Measurements from ENCODE around the gene HNRNPL. TPM values are rescaled to one million over a fixed set of nuclear protein-coding genes. Genes with fewer than 3 reads are reported as not detected.
A peak's percentile ranks its signal among the peaks of the same experiment; 100 is the strongest.

Gene HNRNPL
- total RNA-seq, 4 donors from 2014 or later, result 88.3 to 172 (median 126) TPM

- Histone ChIP-seq H3K4me3 (peak overlapping the region; percentile 33 to 56 (median 48)), H3K36me3 (no peaks in the 10 kb centered on the region), H3K27me3 (no peaks in the 10 kb centered on the region), H3K9me3 (no peaks in the 10 kb centered on the region), H3K27ac (peak overlapping the region; percentile 20 to 65 (median 47)), H3K4me1 (peaks cover 0 to 6% of the 10 kb centered on the region in 2 donors)
- no peak for TF ChIP-seq POLR2A (IDR thresholded peaks at IDR 0.05)
- peak; percentile 63 to 89 (median 77) for TF ChIP-seq CTCF (IDR thresholded peaks at IDR 0.05 in 4 of 5, conservative IDR thresholded peaks at IDR 0.05 in 1 of 5)
- DNase-seq (peak in 1 of 2 donors; percentile 79), ATAC-seq (peak; percentile 64 to 79)
- in situ Hi-C loops (cut with MboI; ENCODE audit: low sequenced_read_pairs in 4 of 4) (no loop called here), intact Hi-C loops (cut with DNase I; ENCODE audit: low total_unique reads) (loop anchor here (1.0 to 5.0 kb wide), 2 partner anchors 18 to 103 kb away; no protein-coding TSS in a partner anchor)
Measured at GRCh38 chr19:38869836-38870607, 20.2 kb upstream of the HNRNPL start.

GRCh38 chr19:38869160-38869835 is 19.5 kb upstream of the HNRNPL start:
- Histone ChIP-seq H3K4me3 (peak overlapping the region; percentile 33 to 56 (median 48)), H3K9me3 (no peaks in the 10 kb centered on the region), H3K4me1 (peaks cover 6% of the 10 kb centered on the region in 2 donors), H3K36me3 (no peaks in the 10 kb centered on the region), H3K27ac (peak overlapping the region; percentile 20 to 65 (median 47)), H3K27me3 (no peaks in the 10 kb centered on the region)
- ATAC-seq (peak in 1 of 2 donors; percentile 16), DNase-seq (no peak)
- in situ Hi-C loops (cut with MboI; ENCODE audit: low sequenced_read_pairs in 4 of 4) (no loop called here), intact Hi-C loops (cut with DNase I; ENCODE audit: low total_unique reads) (no loop called here)
- TF ChIP-seq CTCF (IDR thresholded peaks at IDR 0.05 in 4 of 5, conservative IDR thresholded peaks at IDR 0.05 in 1 of 5) (no peak), POLR2A (IDR thresholded peaks at IDR 0.05) (no peak)

GRCh38 chr19:38868551-38868950 is 18.8 kb upstream of the HNRNPL start:
- Histone ChIP-seq H3K36me3 (no peaks in the 10 kb centered on the region), H3K27me3 (no peaks in the 10 kb centered on the region), H3K27ac (no peak overlapping the region), H3K4me3 (no peak overlapping the region), H3K4me1 (peaks cover 4 to 6% of the 10 kb centered on the region in 2 donors), H3K9me3 (no peaks in the 10 kb centered on the region)
- TF ChIP-seq CTCF (IDR thresholded peaks at IDR 0.05 in 4 of 5, conservative IDR thresholded peaks at IDR 0.05 in 1 of 5), result no peak
- TF ChIP-seq POLR2A (IDR thresholded peaks at IDR 0.05), result no peak
- DNase-seq (no peak), ATAC-seq (no peak)
- intact Hi-C loops (cut with DNase I; ENCODE audit: low total_unique reads) (no loop called here), in situ Hi-C loops (cut with MboI; ENCODE audit: low sequenced_read_pairs in 4 of 4) (no loop called here)

- H3K4me3 ChIP-seq, result no peak overlapping the region
- TF ChIP-seq CTCF (IDR thresholded peaks at IDR 0.05 in 4 of 5, conservative IDR thresholded peaks at IDR 0.05 in 1 of 5) (no peak), POLR2A (IDR thresholded peaks at IDR 0.05) (no peak)
- H3K27me3 ChIP-seq, result no peaks in the 10 kb centered on the region
- in situ Hi-C loops (cut with MboI; ENCODE audit: low sequenced_read_pairs in 4 of 4) (no loop called here), intact Hi-C loops (cut with DNase I; ENCODE audit: low total_unique reads) (no loop called here)
- ATAC-seq, result no peak
- no peak for DNase-seq
- H3K9me3 ChIP-seq, result no peaks in the 10 kb centered on the region
- peaks cover 9 to 18% of the 10 kb centered on the region in 2 donors for H3K4me1 ChIP-seq
- H3K36me3 ChIP-seq, result no peaks in the 10 kb centered on the region
- peak overlapping the region in 1 of 4 donors; percentile 29 for H3K27ac ChIP-seq
Measured at GRCh38 chr19:38867171-38867780, 17.5 kb upstream of the HNRNPL start.
